Epithelial cell of esophagus (primary cell): Measurements from ENCODE around the gene SRRD.

Experiments used
- DNase-seq: peaks from one replicate; pipeline ENCODE4 v3.0.0; 2010; ENCODE audit warnings: low read depth
- H3K4me3 ChIP-seq: 2 replicates; pipeline ENCODE4 v1.5.1; 2011; ENCODE audit warnings: mild to moderate bottlenecking, low read length, control low read depth
- TF ChIP-seq, protein P1 (sequence below): IDR thresholded peaks from 2 replicates; pipeline ENCODE4 v1.5.1; 2011; ENCODE audit warnings: low read depth, mild to moderate bottlenecking, low read length, control low read depth, inconsistent platforms; ENCODE audit not compliant: insufficient read depth; ENCODE audit errors: missing control alignments

Gene SRRD

DNA sequence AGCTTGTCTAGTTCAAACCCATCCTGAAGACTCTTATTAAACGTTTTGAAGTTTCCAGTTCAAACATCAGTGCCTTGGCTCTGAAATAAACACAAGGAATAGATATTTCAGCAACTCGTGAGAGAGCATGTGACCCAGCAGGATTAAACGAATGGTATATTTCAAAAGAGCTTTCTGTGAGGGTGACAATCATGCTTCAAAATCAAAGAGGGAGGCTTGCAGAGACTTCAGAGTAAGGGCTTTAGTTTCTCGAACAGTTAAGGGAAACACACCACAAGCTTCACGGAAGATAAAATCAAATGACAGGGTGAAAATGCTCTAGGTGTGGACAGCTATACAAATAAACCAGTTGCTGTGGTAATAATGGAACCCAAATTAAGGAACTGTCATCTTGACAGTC is 1.5 kb upstream of the SRRD start:
- DNase-seq = no peak
- TF ChIP-seq, protein P1, sequence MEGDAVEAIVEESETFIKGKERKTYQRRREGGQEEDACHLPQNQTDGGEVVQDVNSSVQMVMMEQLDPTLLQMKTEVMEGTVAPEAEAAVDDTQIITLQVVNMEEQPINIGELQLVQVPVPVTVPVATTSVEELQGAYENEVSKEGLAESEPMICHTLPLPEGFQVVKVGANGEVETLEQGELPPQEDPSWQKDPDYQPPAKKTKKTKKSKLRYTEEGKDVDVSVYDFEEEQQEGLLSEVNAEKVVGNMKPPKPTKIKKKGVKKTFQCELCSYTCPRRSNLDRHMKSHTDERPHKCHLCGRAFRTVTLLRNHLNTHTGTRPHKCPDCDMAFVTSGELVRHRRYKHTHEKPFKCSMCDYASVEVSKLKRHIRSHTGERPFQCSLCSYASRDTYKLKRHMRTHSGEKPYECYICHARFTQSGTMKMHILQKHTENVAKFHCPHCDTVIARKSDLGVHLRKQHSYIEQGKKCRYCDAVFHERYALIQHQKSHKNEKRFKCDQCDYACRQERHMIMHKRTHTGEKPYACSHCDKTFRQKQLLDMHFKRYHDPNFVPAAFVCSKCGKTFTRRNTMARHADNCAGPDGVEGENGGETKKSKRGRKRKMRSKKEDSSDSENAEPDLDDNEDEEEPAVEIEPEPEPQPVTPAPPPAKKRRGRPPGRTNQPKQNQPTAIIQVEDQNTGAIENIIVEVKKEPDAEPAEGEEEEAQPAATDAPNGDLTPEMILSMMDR = no peak
- no peak overlapping the region for H3K4me3 ChIP-seq

DNA sequence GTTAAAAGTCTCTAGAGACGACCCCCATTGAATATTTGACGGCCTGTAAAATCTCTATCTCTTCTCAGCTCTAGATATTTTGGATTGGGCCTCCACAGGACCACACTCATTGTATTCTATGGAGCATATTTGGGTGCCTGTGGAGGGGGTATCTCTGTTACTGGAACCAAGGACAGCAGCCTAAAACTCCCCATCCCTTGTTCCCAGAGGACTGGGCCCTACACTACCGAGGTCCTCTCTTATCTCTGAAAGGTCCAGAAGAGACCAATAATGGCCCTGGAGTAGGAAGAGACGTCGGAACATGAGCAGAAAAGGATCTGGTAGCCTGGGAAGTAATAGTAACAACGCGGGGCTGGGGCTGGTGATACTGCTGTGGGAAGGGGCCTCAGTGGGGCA is 636 bp upstream of the SRRD start:
- H3K4me3 ChIP-seq = peak overlapping the region; percentile 79
- no peak for DNase-seq
- TF ChIP-seq, protein P1 = no peak

DNA sequence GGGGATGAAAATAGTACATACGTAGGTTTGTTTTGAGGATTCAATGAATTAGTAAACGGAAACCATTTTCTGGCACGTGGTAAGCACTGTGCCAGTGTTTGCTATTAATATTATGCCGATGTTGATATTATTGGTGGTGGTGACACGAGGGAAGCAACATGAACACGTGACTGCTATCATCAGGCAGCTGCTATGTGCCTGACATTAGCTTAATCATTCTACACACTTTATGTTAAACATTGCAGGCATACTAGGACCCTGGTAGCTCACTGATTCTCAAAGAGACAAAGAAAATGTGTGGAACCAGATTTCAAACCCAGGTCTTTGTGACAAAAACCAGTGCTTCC is 656 bp downstream of the SRRD start:
- DNase-seq = no peak
- peak overlapping the region; percentile 84 for H3K4me3 ChIP-seq
- TF ChIP-seq, protein P1 = no peak

DNA sequence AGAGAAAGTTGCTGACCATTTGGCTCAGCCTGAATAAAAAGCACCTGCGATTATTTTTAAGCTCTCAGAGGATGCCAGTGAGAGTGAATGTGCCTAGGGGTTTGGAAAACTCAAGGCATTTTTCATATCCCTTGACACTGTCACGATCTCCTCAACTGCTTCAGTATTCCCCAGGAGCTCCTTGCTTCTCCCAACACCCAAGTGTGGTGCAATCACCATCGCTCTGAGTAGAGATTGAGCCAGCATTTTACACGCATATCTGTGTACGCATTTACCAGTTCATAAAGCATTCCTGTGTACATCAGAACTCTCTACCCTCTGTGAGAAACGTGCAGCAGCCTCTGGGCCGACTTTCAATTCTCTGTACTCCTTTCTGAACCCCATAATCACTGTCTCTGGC is 1.3 kb downstream of the SRRD start:
- peak overlapping the region; percentile 84 for H3K4me3 ChIP-seq
- peak; percentile 37 for DNase-seq
- TF ChIP-seq, protein P1 = no peak

DNA sequence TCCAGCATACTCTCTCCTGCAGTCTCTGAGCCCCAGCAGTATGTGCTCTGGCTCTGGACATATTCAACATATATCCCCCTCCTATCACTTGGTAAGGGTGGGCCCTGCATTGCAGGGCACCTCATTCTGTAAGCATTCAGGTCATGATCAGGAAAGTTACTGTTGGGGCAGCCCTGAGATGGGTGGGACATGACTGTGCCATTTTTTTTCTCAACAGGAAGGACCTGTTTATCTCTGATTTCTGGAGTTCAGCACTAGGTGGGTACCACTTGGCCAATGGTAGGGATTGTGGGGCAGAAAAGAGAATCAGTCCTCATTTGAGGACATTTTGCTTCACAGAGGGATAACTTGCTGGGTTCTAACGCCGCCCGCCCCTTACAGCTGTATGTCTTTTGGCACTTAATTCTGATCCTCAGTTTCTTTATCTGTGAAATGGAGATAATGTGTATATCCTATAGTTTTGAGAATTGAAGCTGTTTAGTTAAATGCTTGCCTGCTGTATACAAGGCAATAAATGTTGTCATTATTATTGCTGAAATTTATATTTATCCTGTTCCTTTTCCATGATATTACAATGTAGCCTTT is 2.2 kb downstream of the SRRD start:
- no peak for DNase-seq
- H3K4me3 ChIP-seq = no peak overlapping the region
- TF ChIP-seq, protein P1 = no peak

DNA sequence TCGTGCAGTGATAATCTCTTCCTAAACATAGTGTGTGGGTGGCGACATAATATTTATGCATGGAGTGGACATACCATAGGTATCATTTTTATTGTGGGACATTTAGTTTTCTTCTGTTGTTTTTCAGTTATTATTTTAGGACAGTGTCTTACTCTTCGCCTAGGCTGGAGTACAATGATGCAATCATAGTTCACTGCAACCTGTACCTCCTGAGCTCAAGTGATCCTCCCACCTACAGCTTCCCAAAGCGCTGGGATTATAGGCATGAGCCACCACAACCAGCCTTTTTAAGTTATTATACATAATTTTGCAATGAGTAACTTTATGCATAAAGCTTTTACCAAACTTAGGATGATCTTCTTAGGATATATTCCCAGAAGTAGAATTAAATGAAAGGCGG is 2.7 kb downstream of the SRRD start:
- H3K4me3 ChIP-seq = no peak overlapping the region
- DNase-seq = no peak
- TF ChIP-seq, protein P1 = no peak

DNA sequence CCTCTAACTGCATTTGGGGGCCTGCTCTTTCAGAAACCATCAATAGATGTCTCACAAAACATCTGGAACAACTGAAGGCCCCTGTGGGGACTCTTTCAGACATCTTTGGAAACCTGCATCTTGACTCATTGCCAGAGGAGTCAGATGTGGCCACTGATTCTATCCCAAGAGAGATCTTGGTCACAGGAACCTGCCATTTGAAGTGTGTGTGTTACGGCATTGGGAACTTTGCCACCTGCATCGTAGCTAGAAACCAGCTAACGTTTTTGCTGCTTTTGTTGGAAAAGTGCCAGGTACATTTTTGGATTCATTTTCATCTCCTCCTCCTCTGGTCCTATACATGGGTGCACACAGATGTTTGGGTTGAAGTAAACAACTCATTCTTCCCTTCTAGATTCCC is 4.3 kb downstream of the SRRD start:
- H3K4me3 ChIP-seq = no peak overlapping the region
- TF ChIP-seq, protein P1 = no peak
- DNase-seq = no peak
